22Rv1 (cell line): Measurements from ENCODE around the gene XPR1.

Source experiments
- H3K27ac ChIP-seq: fragments of 450-650 bp; 2 replicates; pipeline ENCODE4 v1.5.1; 2017
- CTCF ChIP-seq: fragments of 450-650 bp; IDR thresholded peaks from 2 replicates; pipeline ENCODE4 v1.5.1; 2017; ENCODE audit warnings: mild to moderate bottlenecking
- ZFX ChIP-seq: fragments of 450-650 bp; IDR thresholded peaks from 2 replicates; pipeline ENCODE4 v1.6.1; 2017; ENCODE audit warnings: antibody characterized with exemption, borderline replicate concordance

XPR1 gene

GRCh38 chr1:180863158-180863775, 231.4 kb downstream of the XPR1 start:
- TF ChIP-seq CTCF (peak; percentile 85), ZFX (no peak)
- H3K27ac ChIP-seq = no peak overlapping the region

GRCh38 chr1:180881806-180882509, 250.1 kb downstream of the XPR1 start:
- no peak overlapping the region for H3K27ac ChIP-seq
- TF ChIP-seq CTCF = peak; percentile 74
- no peak for TF ChIP-seq ZFX

GRCh38 chr1:180884588-180885300, 252.9 kb downstream of the XPR1 start:
- no peak overlapping the region for H3K27ac ChIP-seq
- TF ChIP-seq CTCF (no peak), ZFX (no peak)

DNA sequence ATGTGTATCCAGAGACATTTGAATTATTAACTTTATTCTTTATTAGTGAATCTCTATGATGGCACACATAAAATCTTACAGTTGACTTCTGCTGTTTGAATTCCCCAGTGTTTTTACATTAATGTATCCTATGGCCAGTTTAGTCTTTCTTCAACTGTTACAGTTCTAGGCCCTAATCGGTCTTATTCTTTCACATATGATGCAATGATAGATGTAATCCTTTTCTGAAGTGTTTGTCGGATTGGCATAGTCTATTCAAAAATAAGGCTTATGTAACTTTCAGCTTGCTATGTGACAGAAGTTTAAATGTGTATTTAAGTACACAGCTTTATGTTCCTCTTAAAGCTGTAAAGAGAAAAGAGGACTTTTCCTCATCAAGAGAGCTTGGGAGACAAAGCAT, 254.5 kb downstream of the XPR1 start:
- TF ChIP-seq ZFX = no peak
- TF ChIP-seq CTCF = no peak
- no peak overlapping the region for H3K27ac ChIP-seq

DNA sequence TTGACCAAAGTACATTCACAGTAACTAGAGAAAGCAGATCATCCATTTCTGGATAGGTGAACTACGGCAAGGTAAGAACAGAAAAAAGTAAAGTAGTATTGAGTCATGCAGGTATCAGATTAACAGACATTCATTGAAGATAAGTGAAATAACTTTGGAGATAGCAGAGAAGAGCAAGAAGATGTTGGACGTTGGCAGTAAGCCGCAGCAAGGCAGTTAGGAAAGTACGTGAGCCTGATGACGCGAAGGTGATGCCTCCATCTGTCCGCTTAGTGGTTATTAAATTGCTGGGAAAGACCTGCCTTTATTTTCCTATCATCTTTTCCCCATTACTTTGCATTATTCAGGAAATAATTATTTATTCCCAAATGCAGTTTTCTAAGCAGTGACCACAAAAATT, 256.0 kb downstream of the XPR1 start:
- no peak overlapping the region for H3K27ac ChIP-seq
- TF ChIP-seq CTCF (no peak), ZFX (no peak)

- TF ChIP-seq CTCF (no peak), ZFX (no peak)
- no peak overlapping the region for H3K27ac ChIP-seq
These were observed 257.0 kb downstream of the XPR1 start for GRCh38 chr1:180888870-180889269.

GRCh38 chr1:180889325-180889724, 257.5 kb downstream of the XPR1 start:
- no peak overlapping the region for H3K27ac ChIP-seq
- TF ChIP-seq ZFX = no peak
